Parathyroid adenoma (tissue), 2 donors: ENCODE measurements around the gene CD19.
A peak's percentile ranks its signal among the peaks of the same experiment; 100 is the strongest.

Experiments used
- H2AFZ ChIP-seq: fragments of 300-600 bp; sonication (generic); one replicate; pipeline ENCODE4 v1.7.0; 2017; ENCODE audit warnings: antibody characterized with exemption, mild to moderate bottlenecking
- H3K27ac ChIP-seq: fragments of 300-600 bp; sonication (generic); one replicate; pipeline ENCODE4 v1.7.0; 2017
- H3K27me3 ChIP-seq: fragments of 300-600 bp; sonication (generic); one replicate; pipeline ENCODE4 v1.7.0; 2017; ENCODE audit warnings: low read length; ENCODE audit not compliant: control insufficient read depth, insufficient read depth
- H3K36me3 ChIP-seq: fragments of 300-600 bp; sonication (generic); one replicate; pipeline ENCODE4 v1.7.0; 2017; ENCODE audit warnings: low read length; ENCODE audit not compliant: control insufficient read depth, insufficient read depth
- H3K4me1 ChIP-seq: fragments of 300-600 bp; sonication (generic); one replicate; pipeline ENCODE4 v1.7.0; 2017; ENCODE audit warnings: control low read depth
- H3K4me2 ChIP-seq: fragments of 300-600 bp; sonication (generic); one replicate; pipeline ENCODE4 v1.7.0; 2017; ENCODE audit warnings: low read length
- H3K4me3 ChIP-seq: fragments of 300-600 bp; sonication (generic); one replicate; pipeline ENCODE4 v1.7.0; 2017; ENCODE audit warnings: low read depth, low read length
- H3K79me2 ChIP-seq: fragments of 300-600 bp; sonication (generic); one replicate; pipeline ENCODE4 v1.7.0; 2017; ENCODE audit warnings: control low read depth
- H3K9ac ChIP-seq: fragments of 300-600 bp; sonication (generic); one replicate; pipeline ENCODE4 v1.7.0; 2017; ENCODE audit warnings: mild to moderate bottlenecking
- H3K9me3 ChIP-seq: fragments of 300-600 bp; sonication (generic); one replicate; pipeline ENCODE4 v1.7.0; 2017; ENCODE audit warnings: low read length; ENCODE audit not compliant: control insufficient read depth
- CTCF ChIP-seq: fragments of 300-600 bp; sonication (generic); IDR thresholded peaks from one replicate; pipeline ENCODE4 v1.7.0; 2017; ENCODE audit warnings: antibody characterized with exemption, mild to moderate bottlenecking
- donor health status: primary hyperparathyroidism.

Gene CD19

DNA sequence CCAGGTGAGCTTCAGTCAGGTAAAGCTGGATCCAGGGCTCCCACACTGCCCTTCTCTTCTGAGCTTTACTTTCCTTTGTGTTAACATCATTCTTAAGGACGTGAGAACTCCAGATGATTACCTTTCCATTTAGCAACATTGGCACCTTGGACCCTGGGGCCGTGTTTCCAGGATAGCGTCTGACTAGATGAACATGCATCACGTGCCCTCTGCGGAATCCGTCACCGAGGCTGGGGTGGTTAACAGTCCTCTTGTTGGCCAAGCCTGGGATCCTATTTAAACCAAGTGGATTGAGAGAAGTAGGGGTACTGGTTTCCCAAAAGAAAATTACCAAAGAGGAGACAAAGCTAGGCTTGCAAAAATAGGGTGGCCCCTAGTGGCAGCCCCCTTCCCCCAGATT is 49.2 kb downstream of the CD19 start:
- Histone ChIP-seq H3K9me3 (no peaks in the 10 kb centered on the region), H3K9ac (no peak overlapping the region), H3K4me2 (no peak overlapping the region), H3K4me3 (no peak overlapping the region), H2AFZ (no peak overlapping the region), H3K36me3 (no peaks in the 10 kb centered on the region), H3K27me3 (no peaks in the 10 kb centered on the region), H3K27ac (no peak overlapping the region), H3K4me1 (peaks cover 2% of the 10 kb centered on the region), H3K79me2 (peaks cover 2% of the 10 kb centered on the region)
- no peak for TF ChIP-seq CTCF

DNA sequence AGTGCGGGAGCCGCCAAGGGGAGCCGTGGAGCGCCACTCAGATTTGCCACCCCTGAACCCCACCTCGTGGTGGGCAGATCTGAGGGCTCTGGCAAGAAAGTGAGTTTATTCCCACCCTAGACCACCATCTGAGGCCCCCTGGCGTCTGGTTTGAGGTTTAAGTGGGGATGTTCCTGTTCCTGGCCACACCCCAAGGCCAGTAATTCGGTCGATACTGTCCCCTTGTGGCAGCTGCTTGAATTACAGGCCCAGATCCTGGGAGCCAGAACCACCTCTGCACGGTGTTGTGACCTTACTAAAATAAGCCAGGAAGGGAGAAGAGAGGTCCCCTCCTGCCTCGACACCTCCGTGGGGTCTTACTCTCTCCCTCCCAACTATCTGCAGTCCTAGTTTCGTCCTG is 49.7 kb downstream of the CD19 start:
- H2AFZ ChIP-seq, result no peak overlapping the region
- no peak overlapping the region for H3K4me3 ChIP-seq
- H3K9me3 ChIP-seq, result no peaks in the 10 kb centered on the region
- H3K79me2 ChIP-seq, result peaks cover 2% of the 10 kb centered on the region
- H3K27me3 ChIP-seq, result no peaks in the 10 kb centered on the region
- H3K4me2 ChIP-seq, result no peak overlapping the region
- TF ChIP-seq CTCF, result peak; percentile 44
- no peak overlapping the region for H3K9ac ChIP-seq
- H3K27ac ChIP-seq, result no peak overlapping the region
- H3K4me1 ChIP-seq, result no peaks in the 10 kb centered on the region
- no peaks in the 10 kb centered on the region for H3K36me3 ChIP-seq

- H3K4me1 ChIP-seq, result no peaks in the 10 kb centered on the region
- no peak for TF ChIP-seq CTCF
- H3K27ac ChIP-seq, result no peak overlapping the region
- peaks cover 2% of the 10 kb centered on the region for H3K79me2 ChIP-seq
- no peak overlapping the region for H2AFZ ChIP-seq
- H3K36me3 ChIP-seq, result no peaks in the 10 kb centered on the region
- no peaks in the 10 kb centered on the region for H3K9me3 ChIP-seq
- H3K4me2 ChIP-seq, result no peak overlapping the region
- H3K27me3 ChIP-seq, result no peaks in the 10 kb centered on the region
- no peak overlapping the region for H3K4me3 ChIP-seq
- no peak overlapping the region for H3K9ac ChIP-seq
These were observed 50.6 kb downstream of the CD19 start for GRCh38 chr16:28982418-28982817.

GRCh38 chr16:28982949-28983348 is 51.2 kb downstream of the CD19 start:
- H3K79me2 ChIP-seq, result peaks cover 2% of the 10 kb centered on the region
- H3K36me3 ChIP-seq, result no peaks in the 10 kb centered on the region
- no peaks in the 10 kb centered on the region for H3K27me3 ChIP-seq

More at GRCh38 chr16:28982949-28983348, 51.2 kb downstream of the CD19 start:
- TF ChIP-seq CTCF, result no peak
- Histone ChIP-seq H3K27ac (no peak overlapping the region), H2AFZ (no peak overlapping the region), H3K9ac (no peak overlapping the region), H3K4me1 (no peaks in the 10 kb centered on the region), H3K4me3 (no peak overlapping the region), H3K9me3 (no peaks in the 10 kb centered on the region), H3K4me2 (no peak overlapping the region)
